ENCODE measurements around the gene IL11.

DNA sequence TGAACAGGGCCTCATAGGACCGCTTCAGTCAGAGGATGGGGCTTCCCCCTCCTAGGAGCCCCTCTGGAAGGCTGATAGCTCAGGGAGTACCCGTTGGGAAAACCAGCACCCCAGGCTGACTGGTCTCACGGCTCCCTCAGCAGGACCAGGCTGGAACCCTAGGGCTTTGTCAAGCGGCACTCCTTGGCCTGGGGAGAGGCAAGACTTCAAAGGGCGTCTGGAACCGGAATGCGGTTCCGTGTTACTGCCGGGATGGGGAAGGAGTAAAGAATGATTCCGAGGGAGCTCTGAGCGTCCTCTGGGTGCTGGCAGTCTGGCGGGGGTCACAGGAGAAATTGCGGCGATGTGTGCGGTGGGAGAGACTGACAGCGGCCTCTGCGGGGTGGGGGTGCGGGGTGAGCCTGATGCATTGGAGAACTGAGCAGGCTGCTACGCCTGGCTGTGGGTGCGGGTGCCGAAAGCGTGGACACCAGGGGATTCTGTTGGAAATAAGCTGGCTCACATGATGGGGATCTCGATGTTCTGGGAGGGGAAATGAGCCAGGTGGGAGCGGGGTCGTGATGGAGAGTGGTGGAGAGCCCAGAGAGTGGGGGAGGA lies 17.6 kb downstream of the IL11 start:
- TF ChIP-seq KDM1A (IDR thresholded peaks at IDR 0.05; ENCODE audit: borderline replicate concordance, low read length), result no peak
- TF ChIP-seq, protein P1, sequence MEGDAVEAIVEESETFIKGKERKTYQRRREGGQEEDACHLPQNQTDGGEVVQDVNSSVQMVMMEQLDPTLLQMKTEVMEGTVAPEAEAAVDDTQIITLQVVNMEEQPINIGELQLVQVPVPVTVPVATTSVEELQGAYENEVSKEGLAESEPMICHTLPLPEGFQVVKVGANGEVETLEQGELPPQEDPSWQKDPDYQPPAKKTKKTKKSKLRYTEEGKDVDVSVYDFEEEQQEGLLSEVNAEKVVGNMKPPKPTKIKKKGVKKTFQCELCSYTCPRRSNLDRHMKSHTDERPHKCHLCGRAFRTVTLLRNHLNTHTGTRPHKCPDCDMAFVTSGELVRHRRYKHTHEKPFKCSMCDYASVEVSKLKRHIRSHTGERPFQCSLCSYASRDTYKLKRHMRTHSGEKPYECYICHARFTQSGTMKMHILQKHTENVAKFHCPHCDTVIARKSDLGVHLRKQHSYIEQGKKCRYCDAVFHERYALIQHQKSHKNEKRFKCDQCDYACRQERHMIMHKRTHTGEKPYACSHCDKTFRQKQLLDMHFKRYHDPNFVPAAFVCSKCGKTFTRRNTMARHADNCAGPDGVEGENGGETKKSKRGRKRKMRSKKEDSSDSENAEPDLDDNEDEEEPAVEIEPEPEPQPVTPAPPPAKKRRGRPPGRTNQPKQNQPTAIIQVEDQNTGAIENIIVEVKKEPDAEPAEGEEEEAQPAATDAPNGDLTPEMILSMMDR (IDR thresholded peaks at IDR 0.05; ENCODE audit: control extremely low read depth in 1 of 3, insufficient read depth in 1 of 3, low read depth in 1 of 3, low read length in 3 of 3), result no peak
